Ammon's horn (tissue), 1 donor: Measurements from ENCODE around the gene HOXC4.
"Not testable (repeated sequence)": the region's sequence is repeated elsewhere in the genome, so short reads cannot be mapped to it uniquely, and the experiment has no call there.

Experiments
- DNase-seq: peaks from one replicate; pipeline ENCODE4 v3.0.0-alpha.2; 2016; ENCODE audit warnings: low spot score

Gene HOXC4

DNA sequence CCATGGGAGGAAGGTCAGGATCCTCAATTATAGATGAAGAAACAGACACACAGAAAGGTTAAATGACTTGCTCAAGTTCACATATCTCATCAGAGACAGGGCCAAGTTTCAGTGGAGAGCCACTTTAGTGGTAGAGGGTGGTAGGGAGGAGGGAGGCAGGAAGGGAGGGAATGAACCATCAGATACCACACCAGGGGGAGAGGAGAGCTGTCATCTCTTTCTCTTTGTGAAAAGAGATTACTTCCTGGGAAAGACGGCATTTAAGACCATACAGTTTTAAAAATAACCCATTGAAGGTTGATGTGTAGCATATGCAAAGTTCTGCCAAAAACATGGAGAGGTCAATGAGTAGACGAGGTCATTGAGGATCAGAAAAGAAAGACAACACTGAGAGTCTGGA, 39.3 kb downstream of the HOXC4 start:
- DNase-seq = not testable (repeated sequence)

GRCh38 chr12:54095928-54096327, 42.3 kb downstream of the HOXC4 start:
- not testable (repeated sequence) for DNase-seq

GRCh38 chr12:54098644-54099043, 45.0 kb downstream of the HOXC4 start:
- DNase-seq = not testable (repeated sequence)

- not testable (repeated sequence) for DNase-seq
These were observed 47.0 kb downstream of the HOXC4 start for GRCh38 chr12:54100588-54100987.

DNA sequence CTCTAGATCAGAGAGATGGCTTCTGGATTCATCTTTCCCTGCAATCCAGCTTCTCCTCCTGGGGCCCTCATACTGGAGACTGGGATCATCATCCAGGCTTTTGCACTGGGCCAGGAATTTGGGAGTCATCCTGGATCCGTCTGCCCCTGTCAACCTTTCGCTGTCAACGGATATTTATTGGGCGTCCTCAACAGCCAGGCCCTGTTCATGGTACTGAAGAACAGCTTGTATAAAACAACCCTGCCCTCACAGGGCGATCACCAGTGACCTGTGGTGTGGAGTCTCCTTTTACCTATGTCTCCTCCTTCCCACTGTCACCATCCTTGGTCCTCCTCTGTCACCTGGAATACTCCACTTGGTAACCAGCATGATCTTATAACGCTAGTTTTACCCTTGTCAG, 48.6 kb downstream of the HOXC4 start:
- not testable (repeated sequence) for DNase-seq

DNA sequence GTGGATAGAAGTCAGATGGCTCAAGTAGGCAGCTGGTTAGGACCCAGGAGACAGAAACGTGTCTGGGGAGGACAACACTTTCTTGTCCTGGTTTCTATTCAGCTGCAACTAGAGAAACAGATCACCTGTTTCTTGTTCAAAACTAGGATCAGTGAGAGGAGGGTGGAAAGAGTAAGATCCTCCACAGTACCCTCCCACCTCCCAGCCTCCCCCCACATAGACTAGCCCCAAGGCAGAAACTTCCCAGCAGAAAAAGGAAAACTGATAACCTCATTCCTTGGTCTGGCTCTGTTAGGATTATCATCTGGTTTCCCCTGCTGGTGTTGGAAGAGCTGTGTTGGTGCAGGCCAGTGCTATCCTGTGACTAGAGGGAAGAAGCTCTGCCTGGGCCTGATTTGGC, 50.2 kb downstream of the HOXC4 start:
- DNase-seq = not testable (repeated sequence)
